Mammary epithelial cell (primary cell): Measurements from ENCODE around the gene NEK3.
"Not testable (repeated sequence)": the region's sequence is repeated elsewhere in the genome, so short reads cannot be mapped to it uniquely, and the experiment has no call there.

Experiments used
- CTCF ChIP-seq, 2 donors: IDR thresholded peaks in 1 of 2; conservative IDR thresholded peaks in 1 of 2; 2 replicates each; pipeline ENCODE4 v1.5.1; 2011 to 2012; ENCODE audit warnings: inconsistent platforms in 2 of 2, low read length in 2 of 2, mild to moderate bottlenecking in 2 of 2, control low read depth in 1 of 2, low read depth in 1 of 2; ENCODE audit not compliant: insufficient read depth in 1 of 2; ENCODE audit errors: extremely low read depth in 1 of 2
- EZH2 ChIP-seq: IDR thresholded peaks from 2 replicates; pipeline ENCODE4 v1.6.1; 2012; ENCODE audit warnings: low read length, inconsistent platforms, borderline replicate concordance

- TF ChIP-seq EZH2; CTCF (conservative IDR thresholded peaks at IDR 0.05 in 1 of 2, IDR thresholded peaks at IDR 0.05 in 1 of 2; ENCODE audit: extremely low read depth in 1 of 2, insufficient read depth in 1 of 2, low read depth in 1 of 2, low read length in 2 of 2): not testable (repeated sequence)
Measured at GRCh38 chr13:52208384-52208783, 49.0 kb upstream of the NEK3 start.
